Activated CD4-positive, alpha-beta T cell treated with anti-CD3 and anti-CD28 coated beads for 36 hours (primary cell): ENCODE data around the gene SH3BP5L. TPM values are rescaled to one million over a fixed set of nuclear protein-coding genes. Genes with fewer than 3 reads are reported as not detected.

Experiments used
- ATAC-seq: fragments of 200-7000 bp; cut with Tn5 transposase; one replicate; pipeline ENCODE4 v1.10.0; 2021; ENCODE audit warnings: mild to moderate bottlenecking, moderate library complexity
- CTCF ChIA-PET: fragments of 350-600 bp; sonication (Branson Sonifier 250); formaldehyde crosslinking; loops from one replicate; lab custom pipeline; 2021; ENCODE audit warnings: antibody characterized with exemption; lab: Charles Lee
- POLR2A ChIA-PET: fragments of 350-600 bp; sonication (Branson Sonifier 250); formaldehyde crosslinking; loops from one replicate; lab custom pipeline; 2021; ENCODE audit warnings: antibody characterized with exemption, inconsistent platforms; lab: Charles Lee
- DNase-seq: peaks from one replicate; pipeline ENCODE4 v3.0.0-alpha.2; 2020
- H3K27ac Mint-ChIP-seq: one replicate; pipeline ENCODE4 v1.8.0; 2021; ENCODE audit warnings: mixed read lengths
- H3K27me3 Mint-ChIP-seq: one replicate; pipeline ENCODE4 v1.8.0; 2021; ENCODE audit warnings: mixed read lengths
- H3K36me3 Mint-ChIP-seq: one replicate; pipeline ENCODE4 v1.8.0; 2021; ENCODE audit warnings: low read depth, mixed read lengths
- H3K4me1 Mint-ChIP-seq: one replicate; pipeline ENCODE4 v1.8.0; 2021; ENCODE audit warnings: mixed read lengths
- H3K4me3 Mint-ChIP-seq: one replicate; pipeline ENCODE4 v1.8.0; 2021; ENCODE audit warnings: mild to moderate bottlenecking, moderate library complexity, mixed read lengths
- H3K9me3 Mint-ChIP-seq: one replicate; pipeline ENCODE4 v1.8.0; 2021; ENCODE audit warnings: low read depth, mixed read lengths
- intact Hi-C, 2 experiments: fragments of 100-400 bp; cut with DNase I in 1 of 2; cut with micrococcal nuclease in 1 of 2; formaldehyde crosslinking; loops; one replicate each; pipeline versions ENCODE4 v1.14.2 to v1.15.1; 2022 to 2024; cut with DNase I, micrococcal nuclease
- total RNA-seq, 2 experiments: library from RNA; stranded (reverse); gene quantifications; one replicate each; pipeline ENCODE4 v1.2.3, GENCODE V29; 2021

Gene SH3BP5L
- total RNA-seq, 2 experiments from 2014 or later = 20.1 to 21.3 TPM

GRCh38 chr1:248858891-248859889, 33.5 kb upstream of the SH3BP5L start, which contains the start of gene ZNF692:
ZNF692 (minus strand) TSS chr1:248859085; CDS start chr1:248858309, 776 bp downstream.
- CTCF ChIA-PET = interaction anchor here (0.6 to 2.9 kb wide), 9 partner anchors 11 to 239 kb away, joined by 3 to 25 read pairs (median 3); partner anchors contain the start of genes SH3BP5L and ZNF672
- peak within 1 kb of the TSS; percentile 99 for H3K27ac Mint-ChIP-seq
- H3K9me3 Mint-ChIP-seq = no peaks in the 10 kb centered on the region
- intact Hi-C loops = loop anchor here (1.0 to 5.0 kb wide), 6 partner anchors 14 to 1527 kb away; partner anchors contain the start of genes PGBD2 (in 2 of the 2), ZNF672 (in 2 of the 2) and ZNF496 (in 1 of the 2)
- H3K4me3 Mint-ChIP-seq = peak within 1 kb of the TSS; percentile 89
- peaks cover 55% of the 10 kb centered on the region for H3K4me1 Mint-ChIP-seq
- no peaks in the 10 kb centered on the region for H3K27me3 Mint-ChIP-seq
- POLR2A ChIA-PET = interaction anchor here (0.5 to 2.4 kb wide), 5 partner anchors 14 to 41 kb away, joined by 3 to 13 read pairs (median 5); partner anchors contain the start of genes SH3BP5L and ZNF672
- peak; percentile 99 for DNase-seq
- H3K36me3 Mint-ChIP-seq = peaks cover 29% of the 10 kb centered on the region
- peak; percentile 86 for ATAC-seq

GRCh38 chr1:248858096-248858890, 32.6 kb upstream of the SH3BP5L start:
- CTCF ChIA-PET = interaction anchor here (0.6 to 2.9 kb wide), 5 partner anchors 15 to 47 kb away, joined by 3 to 25 read pairs (median 9); partner anchors contain the start of genes SH3BP5L and ZNF672
- Mint-ChIP-seq H3K36me3 (peaks cover 33% of the 10 kb centered on the region), H3K4me3 (peak overlapping the region; percentile 89), H3K27ac (peak overlapping the region; percentile 99), H3K27me3 (no peaks in the 10 kb centered on the region), H3K4me1 (peaks cover 50% of the 10 kb centered on the region), H3K9me3 (no peaks in the 10 kb centered on the region)
- ATAC-seq (peak; percentile 49), DNase-seq (peak; percentile 57)
- intact Hi-C loops = loop anchor here (1.0 to 5.0 kb wide), 4 partner anchors 20 to 1526 kb away; partner anchors contain the start of genes PGBD2 (in 1 of the 2), ZNF496 (in 1 of the 2) and ZNF672 (in 1 of the 2)
- POLR2A ChIA-PET = interaction anchor here (0.7 to 2.4 kb wide), 4 partner anchors 15 to 32 kb away, joined by 3 to 13 read pairs (median 8); partner anchors contain the start of genes SH3BP5L and ZNF672

- Mint-ChIP-seq H3K27me3 (no peaks in the 10 kb centered on the region), H3K9me3 (no peaks in the 10 kb centered on the region), H3K27ac (peak overlapping the region; percentile 99), H3K36me3 (peaks cover 33% of the 10 kb centered on the region), H3K4me1 (peaks cover 48% of the 10 kb centered on the region), H3K4me3 (peak overlapping the region; percentile 89)
- DNase-seq = no peak
- ATAC-seq = no peak
- ChIA-PET CTCF (interaction anchor here (1.5 to 2.9 kb wide), 3 partner anchors 16 to 20 kb away, joined by 4 to 25 read pairs (median 18); partner anchors contain the start of gene ZNF672), POLR2A (interaction anchor here (1.7 kb wide), 1 partner anchor 16 kb away, joined by 5 read pairs; no protein-coding TSS in a partner anchor)
- intact Hi-C loops = loop anchor here (1.0 to 5.0 kb wide), 4 partner anchors 19 to 1525 kb away; partner anchors contain the start of genes PGBD2 (in 1 of the 2), ZNF496 (in 1 of the 2) and ZNF672 (in 1 of the 2)
These were observed 32.0 kb upstream of the SH3BP5L start for GRCh38 chr1:248857749-248858095.

- DNase-seq = no peak
- no peak for ATAC-seq
- Mint-ChIP-seq H3K27me3 (no peaks in the 10 kb centered on the region), H3K4me1 (peaks cover 43% of the 10 kb centered on the region), H3K4me3 (peak overlapping the region; percentile 89), H3K36me3 (peaks cover 30% of the 10 kb centered on the region), H3K27ac (peak overlapping the region; percentile 99), H3K9me3 (no peaks in the 10 kb centered on the region)
- POLR2A ChIA-PET = interaction anchor here (0.9 kb wide), 1 partner anchor 9 kb away, joined by 4 read pairs; no protein-coding TSS in a partner anchor
- intact Hi-C loops = loop anchor here in 1 of 2 experiments (5.0 kb wide), 1 partner anchor 1525 kb away; the partner anchor contains the start of gene ZNF496
- CTCF ChIA-PET = interaction anchor here (1.5 kb wide), 1 partner anchor 15 kb away, joined by 4 read pairs; no protein-coding TSS in a partner anchor
These were observed 31.5 kb upstream of the SH3BP5L start for GRCh38 chr1:248857201-248857600.

- intact Hi-C loops = loop anchor here in 1 of 2 experiments (5.0 kb wide), 1 partner anchor 1524 kb away; the partner anchor contains the start of gene ZNF496
- peaks cover 30% of the 10 kb centered on the region for H3K36me3 Mint-ChIP-seq
- no peaks in the 10 kb centered on the region for H3K27me3 Mint-ChIP-seq
- H3K4me3 Mint-ChIP-seq = no peak overlapping the region
- DNase-seq (no peak), ATAC-seq (no peak)
- POLR2A ChIA-PET = interaction anchor here (1.1 kb wide), 1 partner anchor 17 kb away, joined by 3 read pairs; no protein-coding TSS in a partner anchor
- H3K4me1 Mint-ChIP-seq = peaks cover 39% of the 10 kb centered on the region
- H3K27ac Mint-ChIP-seq = peak overlapping the region; percentile 71
- CTCF ChIA-PET = no interaction called here
- no peaks in the 10 kb centered on the region for H3K9me3 Mint-ChIP-seq
These were observed 30.5 kb upstream of the SH3BP5L start for GRCh38 chr1:248856176-248856575.

- CTCF ChIA-PET = no interaction called here
- intact Hi-C loops = loop anchor here in 1 of 2 experiments (5.0 kb wide), 1 partner anchor 1523 kb away; the partner anchor contains the start of gene ZNF496
These were observed 29.9 kb upstream of the SH3BP5L start for GRCh38 chr1:248855580-248855979.

GRCh38 chr1:248853663-248854375, 28.1 kb upstream of the SH3BP5L start:
- intact Hi-C loops = no loop called here
- ATAC-seq = peak; percentile 15
- no peak overlapping the region for H3K4me3 Mint-ChIP-seq
- no peak for DNase-seq
- H3K27ac Mint-ChIP-seq = peak overlapping the region; percentile 77
- H3K4me1 Mint-ChIP-seq = peaks cover 28% of the 10 kb centered on the region
- peaks cover 33% of the 10 kb centered on the region for H3K36me3 Mint-ChIP-seq
- ChIA-PET POLR2A (no interaction called here), CTCF (no interaction called here)
- no peaks in the 10 kb centered on the region for H3K27me3 Mint-ChIP-seq
- H3K9me3 Mint-ChIP-seq = no peaks in the 10 kb centered on the region

More at GRCh38 chr1:248855580-248855979, 29.9 kb upstream of the SH3BP5L start:
- POLR2A ChIA-PET = interaction anchor here (1.1 kb wide), 1 partner anchor 16 kb away, joined by 3 read pairs; no protein-coding TSS in a partner anchor
- no peak for DNase-seq
- Mint-ChIP-seq H3K36me3 (peaks cover 30% of the 10 kb centered on the region), H3K9me3 (no peaks in the 10 kb centered on the region), H3K27ac (no peak overlapping the region), H3K4me1 (peaks cover 39% of the 10 kb centered on the region), H3K4me3 (no peak overlapping the region), H3K27me3 (no peaks in the 10 kb centered on the region)
- no peak for ATAC-seq

GRCh38 chr1:248852481-248853405, 27.0 kb upstream of the SH3BP5L start:
- ChIA-PET POLR2A (no interaction called here), CTCF (interaction anchor here (0.8 kb wide), 1 partner anchor 10 kb away, joined by 4 read pairs; no protein-coding TSS in a partner anchor)
- Mint-ChIP-seq H3K4me1 (peaks cover 28% of the 10 kb centered on the region), H3K27ac (no peak overlapping the region), H3K4me3 (no peak overlapping the region), H3K36me3 (peaks cover 35% of the 10 kb centered on the region), H3K9me3 (no peaks in the 10 kb centered on the region), H3K27me3 (no peaks in the 10 kb centered on the region)
- ATAC-seq = no peak
- intact Hi-C loops = no loop called here
- DNase-seq = no peak

GRCh38 chr1:248851390-248851789, 25.7 kb upstream of the SH3BP5L start:
- H3K27me3 Mint-ChIP-seq = no peaks in the 10 kb centered on the region
- H3K36me3 Mint-ChIP-seq = peaks cover 39% of the 10 kb centered on the region
- peaks cover 20% of the 10 kb centered on the region for H3K4me1 Mint-ChIP-seq
- POLR2A ChIA-PET = no interaction called here
- ATAC-seq = no peak
- no peaks in the 10 kb centered on the region for H3K9me3 Mint-ChIP-seq
- CTCF ChIA-PET = interaction anchor here (1.6 kb wide), 1 partner anchor 10 kb away, joined by 6 read pairs; no protein-coding TSS in a partner anchor
- intact Hi-C loops = no loop called here
- no peak overlapping the region for H3K27ac Mint-ChIP-seq
- DNase-seq = no peak
- H3K4me3 Mint-ChIP-seq = no peak overlapping the region
